Measurements from ENCODE around the gene PLBD2.

PLBD2 gene

GRCh38 chr12:113334786-113335539 lies 23.4 kb upstream of the PLBD2 start, which contains the start of gene SLC8B1:
Gene SLC8B1, minus strand, starts transcription at chr12:113335109. Its CDS starts 2,231 bp downstream, at chr12:113332878.
- FAIRE-seq: no peak
- TF ChIP-seq CTCF (IDR thresholded peaks at IDR 0.05; ENCODE audit: insufficient read depth, missing control alignments): no peak
- DNase-seq (ENCODE audit: insufficient read length, low spot score): peak; percentile 93

- TF ChIP-seq CTCF (IDR thresholded peaks at IDR 0.05; ENCODE audit: insufficient read depth, missing control alignments): no peak
- FAIRE-seq: no peak
- DNase-seq (ENCODE audit: insufficient read length, low spot score): no peak
Measured at GRCh38 chr12:113339540-113339939, 18.8 kb upstream of the PLBD2 start.

DNA sequence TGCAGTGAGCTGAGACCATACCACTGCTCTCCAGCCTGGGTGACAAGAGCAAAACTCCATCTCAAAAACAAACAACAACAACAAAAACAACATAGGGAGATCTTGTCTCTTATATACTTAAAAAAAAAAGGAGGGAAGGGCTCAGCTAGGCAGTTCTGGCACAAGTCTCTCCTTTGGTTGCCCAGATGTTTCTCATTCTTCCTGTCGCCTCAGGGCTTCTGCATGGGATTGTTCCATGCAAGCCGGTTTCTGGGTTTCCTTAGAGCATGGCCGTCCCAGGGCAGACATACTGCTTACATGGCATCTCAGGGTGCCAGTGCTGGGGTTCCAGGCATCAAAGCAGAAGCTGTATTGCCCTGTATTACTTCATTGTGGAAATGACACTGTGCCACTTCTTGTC lies 18.3 kb upstream of the PLBD2 start:
- FAIRE-seq (no peak), DNase-seq (ENCODE audit: insufficient read length, low spot score) (no peak)
- TF ChIP-seq CTCF (IDR thresholded peaks at IDR 0.05; ENCODE audit: insufficient read depth, missing control alignments): no peak

- DNase-seq (ENCODE audit: insufficient read length, low spot score): no peak
- no peak for TF ChIP-seq CTCF (IDR thresholded peaks at IDR 0.05; ENCODE audit: insufficient read depth, missing control alignments)
- FAIRE-seq: no peak
Measured at GRCh38 chr12:113341535-113341934, 16.9 kb upstream of the PLBD2 start.

DNA sequence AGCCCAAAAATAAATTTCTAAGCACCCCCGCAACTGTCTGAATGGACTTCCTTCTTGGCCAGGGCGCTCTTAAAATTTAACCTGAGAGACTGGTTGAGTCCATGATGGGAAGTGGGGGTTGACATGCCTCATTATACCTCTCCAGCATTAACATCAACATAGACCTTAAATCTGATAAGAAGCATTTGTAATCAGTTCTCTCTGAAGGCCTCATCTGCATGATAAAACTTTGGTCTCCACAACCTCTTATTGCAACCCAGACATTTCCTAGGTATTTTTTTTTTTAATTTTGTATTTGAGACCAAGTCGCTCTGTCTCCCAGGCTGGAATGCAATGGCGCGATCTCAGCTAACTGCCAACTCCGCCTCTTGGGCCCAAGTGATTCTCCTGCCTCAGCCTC lies 13.1 kb upstream of the PLBD2 start:
- FAIRE-seq (no peak), DNase-seq (ENCODE audit: insufficient read length, low spot score) (no peak)
- TF ChIP-seq CTCF (IDR thresholded peaks at IDR 0.05; ENCODE audit: insufficient read depth, missing control alignments): no peak

DNA sequence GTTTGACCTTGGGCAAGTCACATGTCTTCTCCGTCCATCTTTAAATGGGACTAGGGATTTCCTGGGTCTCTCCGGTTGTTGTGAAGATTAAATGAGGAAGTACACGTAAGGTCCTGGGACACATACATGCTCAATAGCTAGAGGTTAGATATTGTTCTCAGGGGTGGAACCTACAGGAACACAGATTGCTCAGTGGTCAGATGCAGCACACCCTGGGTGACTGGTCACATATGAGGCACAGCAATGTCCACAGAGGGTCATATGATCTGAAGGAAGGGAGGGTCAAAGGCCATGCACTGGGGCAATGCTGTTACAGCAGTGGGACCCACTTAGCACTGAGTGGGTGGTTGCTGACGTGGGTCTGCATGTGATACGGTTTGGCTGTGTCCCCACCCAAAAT lies 12.0 kb upstream of the PLBD2 start:
- no peak for FAIRE-seq
- TF ChIP-seq CTCF (IDR thresholded peaks at IDR 0.05; ENCODE audit: insufficient read depth, missing control alignments): no peak
- no peak for DNase-seq (ENCODE audit: insufficient read length, low spot score)

DNA sequence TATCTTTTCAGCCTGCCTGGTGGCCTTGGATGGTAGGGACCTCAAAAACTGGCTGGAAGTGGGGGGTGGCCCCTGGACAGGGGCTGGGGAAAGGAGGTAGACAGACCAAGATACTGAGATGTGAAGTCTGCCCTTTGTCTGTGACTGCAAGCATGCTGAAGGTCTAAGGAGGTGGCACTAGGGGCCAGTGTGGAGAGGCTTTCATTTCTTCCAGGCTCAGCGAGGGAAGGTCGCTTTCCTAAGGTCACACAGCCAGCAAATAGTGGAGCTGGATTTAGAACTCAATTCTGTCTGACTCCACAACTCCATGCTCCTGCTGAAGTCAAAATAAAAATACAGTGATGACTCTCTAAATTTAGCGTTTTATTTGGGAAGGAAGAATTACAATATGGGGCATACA lies 11.3 kb upstream of the PLBD2 start:
- TF ChIP-seq CTCF (IDR thresholded peaks at IDR 0.05; ENCODE audit: insufficient read depth, missing control alignments): no peak
- FAIRE-seq (no peak), DNase-seq (ENCODE audit: insufficient read length, low spot score) (no peak)
